GM19324 (cell line): ENCODE results near the gene RHOBTB3.
"Not testable (repeated sequence)": the region's sequence is repeated elsewhere in the genome, so short reads cannot be mapped to it uniquely, and the experiment has no call there.

Experiments used
- ATAC-seq: cut with Tn5 transposase; IDR thresholded peaks from one replicate; pipeline ENCODE4 v1.9.1; 2021; ENCODE audit warnings: mild to moderate bottlenecking, moderate library complexity; ENCODE audit not compliant: unreplicated experiment, low FRiP score

Gene RHOBTB3

GRCh38 chr5:95836544-95836943, 105.4 kb downstream of the RHOBTB3 start:
- ATAC-seq: no peak

GRCh38 chr5:95836971-95837370, 105.8 kb downstream of the RHOBTB3 start:
- not testable (repeated sequence) for ATAC-seq

- ATAC-seq: no peak
These were observed 106.4 kb downstream of the RHOBTB3 start for GRCh38 chr5:95837492-95837891.

GRCh38 chr5:95838001-95838520, 106.9 kb downstream of the RHOBTB3 start:
- ATAC-seq: no peak

GRCh38 chr5:95838556-95838955, 107.4 kb downstream of the RHOBTB3 start:
- ATAC-seq: no peak

- no peak for ATAC-seq
These were observed 108.5 kb downstream of the RHOBTB3 start for GRCh38 chr5:95839658-95840057.

- no peak for ATAC-seq
These were observed 110.0 kb downstream of the RHOBTB3 start for GRCh38 chr5:95840956-95841705.

GRCh38 chr5:95841914-95842812, 111.0 kb downstream of the RHOBTB3 start:
- no peak for ATAC-seq

GRCh38 chr5:95842854-95843544, 111.9 kb downstream of the RHOBTB3 start:
- ATAC-seq: peak; percentile 90

- no peak for ATAC-seq
These were observed 112.6 kb downstream of the RHOBTB3 start for GRCh38 chr5:95843733-95844223.

GRCh38 chr5:95845391-95845790, 114.3 kb downstream of the RHOBTB3 start:
- no peak for ATAC-seq
